ENCODE measurements around the gene TSPAN14. TPM values are rescaled to one million over a fixed set of nuclear protein-coding genes. Genes with fewer than 3 reads are reported as not detected.

The TSPAN14 gene
- total and polyA plus RNA-seq, 2 experiments from 2014 or later = 17.9 to 40.7 TPM

GRCh38 chr10:80522756-80523363 is 68.8 kb downstream of the TSPAN14 start (continued):
- TF ChIP-seq ZNF462 (CRISPR knock-in tag; IDR thresholded peaks at IDR 0.05) (no peak), ETS1 (IDR thresholded peaks at IDR 0.05) (no peak)

GRCh38 chr10:80523773-80524172 is 69.7 kb downstream of the TSPAN14 start:
- Histone ChIP-seq H3K4me1 (ENCODE audit: insufficient read depth) (peaks cover 4% of the 10 kb centered on the region; the same call in 1 of the 2 replicates), H3K4me3 (no peak overlapping the region), H3K79me2 (replicated peaks; ENCODE audit: insufficient read depth) (no peaks in the 10 kb centered on the region), H3K27me3 (ENCODE audit: insufficient read depth) (no peaks in the 10 kb centered on the region), H3K27ac (ENCODE audit: low read depth) (no peak overlapping the region), H3K36me3 (ENCODE audit: insufficient read depth) (no peaks in the 10 kb centered on the region), H3K9me2 (ENCODE audit: insufficient read depth) (no peaks in the 10 kb centered on the region), H3K4me2 (no peak overlapping the region), H4K20me1 (replicated peaks; ENCODE audit: insufficient read depth) (no peaks in the 10 kb centered on the region; the same call in 1 of the 2 replicates), H3F3A (replicated peaks; ENCODE audit: low read depth) (no peaks in the 10 kb centered on the region), H2AFZ (no peak overlapping the region)
- H3K36me3 Mint-ChIP-seq (ENCODE audit: low read depth) = peaks cover 19% of the 10 kb centered on the region
- H3K27me3 Mint-ChIP-seq (ENCODE audit: insufficient read depth, low read depth, poor library complexity) = peaks cover 17% of the 10 kb centered on the region
- peaks cover 19% of the 10 kb centered on the region for H3K4me1 Mint-ChIP-seq
- no peak for DNase-seq (ENCODE audit: low spot score)
- H3K27ac Mint-ChIP-seq = no peak overlapping the region
- TF ChIP-seq POLR2AphosphoS5 (IDR thresholded peaks at IDR 0.05; ENCODE audit: low read depth) (no peak), ETS1 (IDR thresholded peaks at IDR 0.05) (no peak)
- ATAC-seq = no peak
- H3K4me3 Mint-ChIP-seq = no peak overlapping the region
- H3K9me3 Mint-ChIP-seq = no peaks in the 10 kb centered on the region; the same call in 2 of the 3 replicates

All from GM23338 (cell line).